Stimulated activated CD8-positive, alpha-beta memory T cell treated with anti-CD3 and anti-CD28 coated beads, Interleukin-15, amount 100 ng/mL, for 24 hours (primary cell): Measurements from ENCODE around the gene KCTD5.
"Not testable (repeated sequence)": the region's sequence is repeated elsewhere in the genome, so short reads cannot be mapped to it uniquely, and the experiment has no call there.

Experiments
- DNase-seq: peaks from one replicate; pipeline ENCODE4 v3.0.0-alpha.2; 2020; ENCODE audit warnings: low read depth

KCTD5 gene

DNA sequence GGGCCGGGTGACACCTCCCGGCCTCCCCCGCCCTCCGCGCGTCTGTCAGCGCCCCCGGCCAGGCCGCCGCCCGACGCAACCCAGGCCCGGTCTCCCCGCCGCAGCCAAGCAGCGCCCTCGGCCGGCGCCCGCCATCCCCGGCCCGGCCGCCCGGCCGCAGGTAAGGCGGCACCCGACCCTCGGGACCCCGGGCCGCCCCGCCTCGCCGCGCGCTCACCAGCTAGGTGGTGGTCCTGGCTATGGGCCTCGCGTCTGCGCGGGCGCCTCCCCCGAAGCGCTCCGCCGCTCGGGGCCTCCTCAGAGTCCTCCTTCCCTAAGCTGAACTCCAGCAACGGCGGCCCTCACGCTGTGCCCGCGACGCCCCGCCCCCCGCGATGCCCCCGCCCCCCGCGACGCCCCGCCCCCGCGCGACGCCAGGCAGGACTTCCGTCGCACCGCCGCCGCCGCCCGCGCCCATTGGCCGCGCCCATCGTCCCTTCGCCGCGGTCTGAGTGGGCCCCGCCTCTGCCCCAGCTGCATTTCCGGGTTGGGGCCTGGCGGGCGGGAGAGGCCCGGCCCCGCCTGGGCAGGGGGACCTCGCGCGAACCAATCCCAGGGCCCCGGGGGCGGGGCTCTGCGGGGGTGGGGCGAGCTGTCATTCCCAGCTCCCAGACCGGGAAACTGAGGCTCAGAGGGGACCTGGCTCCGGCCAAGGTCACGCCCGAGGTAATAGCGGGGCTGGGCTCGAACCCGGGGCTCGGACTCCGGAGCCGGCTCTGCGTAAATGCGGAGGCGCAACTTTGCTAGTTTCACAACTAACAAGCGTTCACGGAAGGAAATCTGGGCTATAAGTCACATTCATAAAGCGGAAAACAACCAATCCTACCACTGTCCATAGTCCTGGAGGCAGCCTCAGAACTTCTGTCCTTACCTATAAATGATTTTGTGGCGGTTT, 9.0 kb upstream of the KCTD5 start:
- peak; percentile 86 for DNase-seq

- no peak for DNase-seq
Observed at GRCh38 chr16:2675021-2675420, 7.3 kb upstream of the KCTD5 start.

DNA sequence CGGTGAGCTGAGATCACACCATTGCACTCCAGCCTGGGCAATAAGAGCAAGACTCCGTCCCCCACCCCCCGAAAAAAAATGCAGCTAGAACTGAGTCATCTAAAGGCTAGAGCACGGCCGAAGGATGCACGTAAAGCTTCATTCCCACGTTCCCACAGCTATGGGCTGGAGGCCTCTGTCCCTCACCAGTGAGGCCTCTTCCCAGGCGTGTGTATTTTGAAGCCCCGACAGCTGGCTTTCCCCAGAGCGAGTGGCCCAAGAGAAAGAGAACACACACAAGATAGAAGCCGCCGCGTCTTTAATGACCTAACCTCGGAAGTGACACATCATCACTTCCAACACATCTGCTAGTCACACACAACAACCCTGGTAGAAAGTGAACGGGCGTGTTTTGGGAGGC, 6.6 kb upstream of the KCTD5 start:
- DNase-seq, result no peak

GRCh38 chr16:2676937-2677336, 5.4 kb upstream of the KCTD5 start:
- not testable (repeated sequence) for DNase-seq

DNA sequence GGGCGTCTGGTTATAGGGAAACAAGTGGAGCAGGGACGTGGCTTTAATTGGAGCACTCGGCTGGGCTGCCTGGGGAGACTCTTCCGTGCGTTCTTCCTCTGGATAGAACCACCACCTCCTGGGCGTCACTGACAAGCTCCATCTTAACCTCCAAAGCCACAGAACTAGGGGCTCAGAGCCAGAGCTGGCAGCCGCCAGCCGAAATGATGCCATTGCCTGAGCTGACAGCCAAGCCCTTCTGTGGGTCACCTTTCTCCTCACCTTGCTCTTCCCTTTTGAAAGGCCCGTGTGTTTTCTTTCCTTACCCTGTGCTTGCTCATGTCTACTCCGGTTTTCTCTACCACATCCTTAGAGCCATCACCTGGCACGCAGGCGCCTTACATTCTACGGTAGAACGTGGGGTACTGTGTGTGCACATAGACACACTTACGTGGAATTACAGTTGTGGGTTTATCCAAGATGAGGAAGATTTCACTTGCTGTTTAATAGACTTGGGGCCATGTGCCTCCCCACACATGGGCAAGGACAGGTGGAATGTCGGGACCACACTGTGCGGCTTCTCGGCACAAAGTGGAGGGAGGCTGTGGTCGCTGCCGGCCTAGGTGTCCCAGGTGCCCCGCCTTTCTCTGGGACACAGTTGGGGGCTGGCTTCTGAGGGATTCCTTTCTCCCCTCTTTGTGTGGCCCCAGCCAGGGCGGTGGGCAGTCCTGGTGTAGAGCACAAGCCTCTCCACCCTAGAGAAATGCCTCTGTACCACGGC, 3.9 kb upstream of the KCTD5 start:
- DNase-seq, result not testable (repeated sequence)

GRCh38 chr16:2679902-2680301, 2.4 kb upstream of the KCTD5 start:
- not testable (repeated sequence) for DNase-seq

DNA sequence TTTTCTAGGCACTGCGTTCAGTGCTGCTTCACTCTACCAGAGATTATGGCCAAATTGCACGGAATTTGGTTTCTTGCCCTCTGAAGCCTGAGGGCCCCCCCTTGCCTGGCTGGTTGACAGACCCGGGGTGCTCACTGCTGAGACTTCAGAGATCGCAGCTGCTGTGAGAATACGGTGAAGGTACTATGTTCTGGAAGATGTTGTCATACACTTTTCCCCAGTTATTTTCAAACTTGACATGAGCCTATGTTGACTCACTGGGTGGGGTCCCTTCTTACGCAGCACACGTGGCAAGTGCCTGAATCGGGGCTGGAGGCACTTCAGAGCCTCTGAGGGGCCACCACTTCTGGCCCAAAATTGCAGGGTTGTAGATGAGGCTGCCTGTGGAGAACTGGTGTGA, 2.0 kb upstream of the KCTD5 start:
- not testable (repeated sequence) for DNase-seq

DNA sequence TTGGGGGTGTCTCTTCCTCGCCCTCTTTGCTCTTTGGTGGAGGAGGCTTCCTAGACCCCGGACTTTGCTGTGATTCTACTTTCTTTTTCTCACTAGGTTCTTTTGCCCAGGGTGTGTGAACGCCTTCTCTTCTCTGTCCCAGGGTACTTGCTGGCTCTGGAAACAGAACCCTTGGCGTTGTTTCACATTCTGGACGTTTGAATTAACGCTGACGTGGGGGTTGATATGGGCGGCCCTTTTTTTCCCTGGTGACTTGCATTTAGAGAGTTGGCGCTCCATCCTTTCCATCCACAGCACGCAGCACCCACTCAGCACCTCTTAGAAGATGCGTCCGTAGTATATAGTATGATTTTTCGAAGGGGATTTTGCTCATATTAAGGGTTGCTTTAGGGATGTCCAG, 718 bp downstream of the KCTD5 start:
- DNase-seq, result not testable (repeated sequence)

DNA sequence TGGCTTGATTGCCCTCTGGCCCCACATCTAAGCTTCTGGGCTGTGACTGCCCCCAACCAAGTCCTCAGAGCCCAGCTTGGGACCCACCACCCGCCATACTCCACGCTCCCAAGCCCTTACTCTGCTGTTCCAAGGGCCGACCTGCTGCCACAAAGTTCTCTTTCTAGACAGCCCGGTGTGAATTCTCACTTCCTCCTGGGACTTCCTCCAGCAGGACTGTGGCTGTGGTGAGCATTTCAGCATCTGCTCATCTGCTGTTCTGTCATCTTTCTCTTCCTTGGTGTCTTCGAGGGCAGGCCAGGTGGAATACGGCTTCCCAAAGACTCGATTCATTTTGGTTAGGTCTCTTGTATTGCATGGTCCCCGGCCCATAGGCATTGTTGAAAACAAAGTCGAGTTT, 3.8 kb downstream of the KCTD5 start:
- DNase-seq, result not testable (repeated sequence)

GRCh38 chr16:2686912-2687507, 4.7 kb downstream of the KCTD5 start:
- DNase-seq, result no peak

DNA sequence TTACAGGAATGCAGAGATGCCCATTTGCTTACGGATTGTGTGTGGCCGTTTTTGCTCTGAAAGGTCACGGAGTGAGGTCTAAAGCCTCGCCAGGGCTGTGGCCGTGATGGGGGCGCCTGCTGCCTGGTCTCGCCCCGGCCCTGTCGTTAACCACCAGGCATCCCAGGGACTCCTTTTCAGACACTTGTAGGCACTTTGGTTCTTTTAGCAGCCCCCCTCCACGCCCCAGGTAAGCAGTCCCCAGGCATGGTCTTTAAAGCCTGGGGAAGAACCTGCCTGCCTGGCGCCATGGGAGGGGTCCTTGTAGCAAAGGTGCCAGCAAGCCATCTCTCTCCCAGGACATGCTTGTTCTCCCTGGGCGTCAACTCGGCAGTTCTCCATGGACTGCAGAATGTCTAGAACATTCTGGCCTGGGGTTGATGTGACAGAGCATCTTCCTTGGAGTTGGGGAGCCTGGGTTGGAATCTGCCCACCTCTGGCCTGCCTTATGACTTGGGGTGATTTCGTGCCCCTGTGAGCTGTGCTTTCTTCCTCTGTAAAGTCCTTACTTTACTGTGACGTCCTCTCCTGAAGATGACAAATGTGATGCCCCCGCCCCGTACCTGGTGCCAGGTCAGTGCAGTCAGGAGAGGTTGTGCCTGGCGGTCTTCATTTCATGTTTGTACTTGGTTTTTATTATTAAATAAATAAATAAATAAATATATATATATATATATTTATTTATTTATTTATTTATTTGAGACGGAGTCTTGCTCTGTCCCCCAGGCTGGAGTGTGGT, 5.4 kb downstream of the KCTD5 start:
- DNase-seq, result no peak

DNA sequence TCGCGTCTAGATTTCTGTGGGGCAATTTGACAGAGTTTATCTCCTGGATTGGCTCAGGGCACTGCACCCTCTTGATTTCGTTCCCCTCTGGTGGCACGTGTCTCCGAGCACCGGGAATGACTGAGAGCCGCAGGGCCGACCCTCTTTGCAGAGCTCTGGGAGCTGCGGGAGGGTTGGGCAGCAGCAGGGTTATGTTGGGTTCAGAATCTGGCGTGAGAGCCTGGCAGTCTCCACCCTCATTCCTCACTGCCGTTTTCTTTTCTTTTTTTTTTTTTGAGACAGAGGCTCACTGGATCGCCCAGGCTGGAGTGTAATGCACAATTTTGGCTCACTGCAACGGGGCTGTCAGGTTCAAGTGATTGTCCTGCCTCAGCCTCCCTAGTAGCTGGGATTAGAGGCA, 7.1 kb downstream of the KCTD5 start:
- not testable (repeated sequence) for DNase-seq

DNA sequence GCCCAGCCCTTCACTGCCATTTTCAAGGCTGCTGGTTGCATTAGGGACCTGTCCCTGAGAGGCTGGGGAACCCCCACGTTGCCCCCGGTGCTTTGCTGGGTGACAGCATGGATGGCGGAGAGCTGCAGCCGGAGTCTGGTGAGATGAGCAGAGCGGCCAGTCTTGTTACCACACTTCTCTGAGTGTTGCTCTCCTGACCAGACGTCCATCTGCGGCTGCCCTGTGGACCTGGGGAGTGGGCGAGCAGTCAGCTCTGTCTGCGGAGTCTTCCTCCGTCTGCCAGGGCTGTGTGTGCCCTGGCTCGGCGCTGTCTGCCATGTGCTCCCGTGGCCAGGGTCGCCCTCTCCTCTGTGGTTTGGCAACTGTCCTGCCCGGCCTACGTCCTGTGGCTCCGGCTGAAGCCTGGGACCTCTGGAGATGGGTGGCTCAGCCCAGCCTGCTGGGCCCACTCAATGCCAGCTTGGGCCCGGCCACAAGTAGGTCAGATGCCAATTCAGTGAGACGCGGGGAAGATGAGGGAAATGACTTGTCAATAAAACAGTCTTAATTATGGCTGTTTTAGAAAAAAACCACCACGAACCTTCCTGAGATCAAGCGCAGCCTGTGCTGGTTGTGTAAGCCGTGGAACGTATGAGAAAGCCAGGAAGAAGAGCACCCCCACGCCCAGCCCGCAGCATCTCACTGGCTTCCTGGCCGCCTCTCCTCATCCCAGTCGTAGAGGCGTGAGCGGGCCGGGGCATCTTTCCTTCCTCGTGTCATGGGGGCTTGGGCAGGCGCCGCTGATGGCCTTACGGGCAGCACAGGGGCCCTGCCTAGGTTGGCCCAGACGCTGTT, 7.9 kb downstream of the KCTD5 start:
- no peak for DNase-seq

DNA sequence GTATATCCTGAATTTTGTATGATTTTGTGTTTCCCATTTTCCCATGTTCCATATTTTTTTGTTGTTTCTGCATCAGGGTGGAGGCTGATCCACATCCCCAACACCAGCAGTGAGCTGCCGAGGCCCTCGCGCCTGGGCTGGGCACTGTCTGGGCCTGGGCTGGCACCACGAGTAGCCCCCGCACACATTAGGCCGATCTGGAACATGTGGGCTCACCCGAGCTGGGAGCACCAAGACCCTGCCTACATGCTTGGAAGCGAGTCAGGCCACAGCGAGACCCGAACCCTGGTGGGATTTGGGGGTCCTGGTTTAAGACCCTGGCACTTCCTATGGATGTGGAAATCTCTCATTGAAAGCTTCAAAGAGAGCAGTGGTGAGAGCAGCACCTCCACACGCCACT, 8.5 kb downstream of the KCTD5 start:
- no peak for DNase-seq

DNA sequence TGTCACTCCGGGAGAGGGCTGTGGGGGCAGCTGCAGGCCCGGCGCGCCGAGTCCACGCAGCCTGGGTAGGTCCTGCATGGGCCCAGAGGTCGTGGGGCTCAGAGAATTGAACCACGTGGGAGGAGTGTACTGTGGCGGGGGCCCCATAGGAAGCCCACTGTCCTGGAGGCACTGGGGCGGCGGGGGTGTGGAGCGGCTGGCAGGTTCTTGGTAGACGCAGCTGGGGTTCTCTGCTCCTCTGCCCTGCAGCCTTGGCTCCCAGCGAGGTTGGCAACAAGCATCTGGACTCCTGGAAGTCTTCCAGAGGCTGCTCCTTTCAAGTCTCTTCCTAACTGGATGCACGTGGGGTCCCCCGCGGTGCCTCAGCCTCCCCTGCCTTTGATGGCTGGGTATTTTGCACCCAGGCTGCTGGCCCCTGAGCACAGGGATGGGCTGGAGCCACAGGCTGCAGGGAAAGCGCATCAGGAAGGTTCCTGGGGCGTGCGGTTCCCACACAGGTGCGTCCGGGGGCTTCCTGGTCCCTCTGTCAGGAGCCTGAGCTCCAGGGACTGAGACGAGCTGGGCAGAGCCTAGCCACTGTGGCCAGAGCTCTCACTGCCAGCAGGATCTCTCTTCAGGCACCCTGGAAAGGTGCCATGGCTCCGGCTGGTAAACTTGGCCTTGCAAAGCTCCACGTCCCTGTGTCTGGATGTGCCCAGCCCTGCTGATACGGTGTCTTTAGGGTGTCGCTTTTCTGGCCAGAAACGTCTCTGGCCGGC, 9.3 kb downstream of the KCTD5 start:
- no peak for DNase-seq

GRCh38 chr16:2692251-2692947, 10.1 kb downstream of the KCTD5 start:
- DNase-seq, result no peak

- no peak for DNase-seq
Observed at GRCh38 chr16:2692948-2693651, 10.8 kb downstream of the KCTD5 start.

DNA sequence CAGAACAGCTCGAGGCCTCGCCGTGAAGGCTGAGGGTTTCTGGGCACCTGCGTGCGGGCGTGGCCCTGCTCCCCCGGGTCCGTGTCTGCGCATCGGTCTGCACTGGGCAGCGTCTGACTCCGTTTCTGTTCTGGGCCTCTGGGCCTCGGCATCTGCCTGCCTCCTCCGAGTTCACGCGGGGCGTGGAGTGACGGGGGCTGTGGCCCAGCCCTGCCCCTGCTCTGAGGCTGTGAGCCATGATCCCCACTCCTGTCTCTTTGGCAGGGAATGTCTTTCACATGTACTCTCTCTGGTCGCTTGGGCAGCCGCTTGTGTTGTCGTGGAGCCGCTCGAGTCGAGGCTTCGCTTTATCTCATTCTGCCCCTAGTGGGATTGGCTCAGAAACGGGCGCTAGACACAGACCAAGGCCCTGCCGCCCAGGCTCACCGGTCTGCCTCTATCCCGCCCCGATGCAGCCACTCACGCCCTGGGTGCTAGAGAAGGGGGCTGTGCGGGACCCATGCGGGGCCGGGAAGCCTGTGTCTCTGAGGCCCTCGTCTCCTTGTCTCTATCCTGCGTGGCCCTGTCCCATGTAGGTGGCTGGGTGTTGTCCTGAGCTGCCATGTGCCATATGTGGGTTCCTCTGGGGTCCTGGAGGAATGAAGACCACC, 14.4 kb downstream of the KCTD5 start:
- not testable (repeated sequence) for DNase-seq
